CD8-positive, alpha-beta memory T cell (primary cell): ENCODE measurements around the gene ZNF343. TPM values are rescaled to one million over a fixed set of nuclear protein-coding genes. Genes with fewer than 3 reads are reported as not detected.

Source experiments
- CTCF ChIA-PET: fragments of 350-600 bp; sonication (Branson Sonifier 250); formaldehyde crosslinking; loops from one replicate; lab custom pipeline; 2021; ENCODE audit warnings: antibody characterized with exemption; lab: Charles Lee
- POLR2A ChIA-PET: fragments of 350-600 bp; sonication (Branson Sonifier 250); formaldehyde crosslinking; loops from one replicate; lab custom pipeline; 2021; ENCODE audit warnings: antibody characterized with exemption; lab: Charles Lee
- DNase-seq, 5 donors: peaks; one replicate each; pipeline versions ENCODE4 v3.0.0 to v3.0.0-alpha.2; 2020 to 2022; ENCODE audit warnings: mixed read lengths in 1 of 5
- H3K27ac ChIP-seq: one replicate; pipeline ENCODE4 v1.7.0; 2013; ENCODE audit warnings: low read depth, mild to moderate bottlenecking, low read length, moderate library complexity
- H3K27me3 ChIP-seq: 2 replicates; pipeline ENCODE4 v1.7.0; 2013; ENCODE audit warnings: low read length, mild to moderate bottlenecking; ENCODE audit not compliant: insufficient read depth, poor library complexity, severe bottlenecking
- H3K36me3 ChIP-seq: 2 replicates; pipeline ENCODE4 v1.7.0; 2013; ENCODE audit warnings: mild to moderate bottlenecking, low read length, moderate library complexity; ENCODE audit not compliant: insufficient read depth
- H3K4me1 ChIP-seq: 2 replicates; pipeline ENCODE4 v1.7.0; 2013; ENCODE audit warnings: mild to moderate bottlenecking, low read length, moderate library complexity; ENCODE audit not compliant: insufficient read depth
- H3K4me3 ChIP-seq: 2 replicates; pipeline ENCODE4 v1.7.0; 2013; ENCODE audit warnings: mild to moderate bottlenecking, low read length
- H3K9me3 ChIP-seq: 2 replicates; pipeline ENCODE4 v1.7.0; 2013; ENCODE audit warnings: mild to moderate bottlenecking, low read length
- H3K27ac Mint-ChIP-seq, 8 donors: one replicate each; pipeline ENCODE4 v1.8.0; 2020 to 2021; ENCODE audit warnings: mixed read lengths in 8 of 8, mild to moderate bottlenecking in 6 of 8, inconsistent platforms in 3 of 8, moderate library complexity in 3 of 8
- H3K27me3 Mint-ChIP-seq, 2 donors: one replicate each; pipeline ENCODE4 v1.8.0; 2020 to 2021; ENCODE audit warnings: mixed read lengths in 2 of 2, mild to moderate bottlenecking in 1 of 2, moderate library complexity in 1 of 2
- H3K36me3 Mint-ChIP-seq, 3 donors: one replicate each; pipeline ENCODE4 v1.8.0; 2020 to 2021; ENCODE audit warnings: mixed read lengths in 3 of 3, inconsistent platforms in 1 of 3, mild to moderate bottlenecking in 1 of 3
- H3K4me1 Mint-ChIP-seq, 3 donors: one replicate each; pipeline ENCODE4 v1.8.0; 2020 to 2021; ENCODE audit warnings: mixed read lengths in 3 of 3, inconsistent platforms in 1 of 3, mild to moderate bottlenecking in 1 of 3
- H3K4me3 Mint-ChIP-seq, 7 donors: one replicate each; pipeline ENCODE4 v1.8.0; 2020 to 2021; ENCODE audit warnings: mixed read lengths in 7 of 7, mild to moderate bottlenecking in 6 of 7, moderate library complexity in 4 of 7, inconsistent platforms in 2 of 7
- H3K9me3 Mint-ChIP-seq, 5 donors: one replicate each; pipeline ENCODE4 v1.8.0; 2020 to 2022; ENCODE audit warnings: mixed read lengths in 5 of 5, mild to moderate bottlenecking in 3 of 5, moderate library complexity in 2 of 5, inconsistent platforms in 1 of 5
- polyA plus RNA-seq: library from polyadenylated mRNA; unstranded; fragments of 300-500 nt; fragmentation: Illumina TruSeq; gene quantifications from one replicate; pipeline ENCODE4 v1.2.3, GENCODE V29; 2021
- total RNA-seq, 2 experiments: library from RNA; stranded (reverse); gene quantifications; one replicate each; pipeline ENCODE4 v1.2.3, GENCODE V29; 2021

ZNF343 gene
- total RNA-seq (10 to 100 TPM; 11.3 TPM), polyA plus RNA-seq (4.3 TPM)

GRCh38 chr20:2508631-2509467 lies at the start of gene ZNF343:
Gene ZNF343 (minus strand): TSS chr20:2508915. CDS start chr20:2493895, 15,020 bp downstream.
- peak; percentile 61 to 83 (median 78) for DNase-seq
- ChIA-PET CTCF (interaction anchor here (8.8 kb wide), 1 partner anchor 14 kb away, joined by 89 read pairs; no protein-coding TSS in a partner anchor), POLR2A (interaction anchor here (0.6 to 1.5 kb wide), 3 partner anchors 13 to 39 kb away, joined by 3 to 4 read pairs (median 4); partner anchors contain the start of gene SNRPB)
- Mint-ChIP-seq H3K36me3 (peaks cover 0 to 6% (median 2%) of the 10 kb centered on the region in 3 donors), H3K27me3 (peaks cover 6 to 29% of the 10 kb centered on the region in 2 donors), H3K4me1 (peaks cover 17 to 25% (median 18%) of the 10 kb centered on the region in 3 donors), H3K9me3 (no peaks in the 10 kb centered on the region), H3K27ac (peak within 1 kb of the TSS; percentile 77 to 99 (median 96)), H3K4me3 (peak within 1 kb of the TSS; percentile 90 to 100 (median 98))
- H3K36me3 ChIP-seq = no peaks in the 10 kb centered on the region
- no peaks in the 10 kb centered on the region for H3K27me3 ChIP-seq
- peaks cover 15% of the 10 kb centered on the region for H3K4me1 ChIP-seq
- H3K27ac ChIP-seq = peak within 1 kb of the TSS; percentile 74
- peak within 1 kb of the TSS; percentile 78 for H3K4me3 ChIP-seq
- H3K9me3 ChIP-seq = no peaks in the 10 kb centered on the region

DNA sequence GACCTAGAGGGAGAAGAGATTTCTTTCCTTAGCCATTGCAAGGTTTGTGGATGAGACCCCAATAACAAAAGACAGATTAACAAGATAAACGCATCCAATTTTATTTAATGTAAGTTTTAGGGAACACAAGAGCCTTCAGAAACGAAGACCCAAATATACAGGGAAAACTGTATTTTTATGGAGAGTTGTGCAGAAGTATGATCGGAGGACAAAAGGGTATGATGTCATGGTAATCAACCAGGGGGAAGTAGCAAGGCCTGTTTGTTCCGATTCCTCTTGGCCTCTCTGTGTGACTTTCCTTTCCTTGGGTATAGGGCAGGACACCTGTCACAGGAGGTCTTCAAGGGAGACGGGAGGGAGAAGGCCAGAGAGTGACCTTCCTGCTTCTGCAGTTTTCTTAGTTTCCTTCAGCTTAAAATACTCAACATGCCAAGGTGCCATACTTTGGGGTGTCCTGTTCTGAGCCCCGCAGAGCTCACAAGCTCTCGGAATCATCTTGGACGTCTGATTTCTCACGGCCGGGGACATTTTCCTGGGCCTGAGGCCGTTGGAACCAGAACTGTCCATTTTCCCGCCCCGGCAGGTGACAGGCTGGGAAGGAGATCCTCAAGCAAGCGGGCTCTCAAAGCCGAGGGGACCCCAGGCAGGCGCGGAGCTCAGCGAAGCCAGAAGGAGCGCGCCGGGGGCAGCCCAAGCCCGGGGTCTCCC lies 49.3 kb upstream of the ZNF343 start:
- DNase-seq = no peak
- H3K27me3 ChIP-seq = peaks cover 27% of the 10 kb centered on the region
- no peaks in the 10 kb centered on the region for H3K9me3 ChIP-seq
- peaks cover 0 to 2% (median 0%) of the 10 kb centered on the region in 5 donors for H3K9me3 Mint-ChIP-seq
- ChIA-PET CTCF (no interaction called here), POLR2A (no interaction called here)
- H3K36me3 Mint-ChIP-seq = peaks cover 0 to 4% (median 0%) of the 10 kb centered on the region in 3 donors
- H3K4me3 Mint-ChIP-seq = peak overlapping the region in 3 of 7 donors; percentile 19 to 56 (median 43)
- no peak overlapping the region for H3K27ac ChIP-seq
- peaks cover 29 to 73% of the 10 kb centered on the region in 2 donors for H3K27me3 Mint-ChIP-seq
- no peak overlapping the region for H3K4me3 ChIP-seq
- H3K4me1 ChIP-seq = no peaks in the 10 kb centered on the region
- peaks cover 0 to 5% (median 5%) of the 10 kb centered on the region in 3 donors for H3K4me1 Mint-ChIP-seq
- H3K36me3 ChIP-seq = no peaks in the 10 kb centered on the region
- H3K27ac Mint-ChIP-seq = no peak overlapping the region

DNA sequence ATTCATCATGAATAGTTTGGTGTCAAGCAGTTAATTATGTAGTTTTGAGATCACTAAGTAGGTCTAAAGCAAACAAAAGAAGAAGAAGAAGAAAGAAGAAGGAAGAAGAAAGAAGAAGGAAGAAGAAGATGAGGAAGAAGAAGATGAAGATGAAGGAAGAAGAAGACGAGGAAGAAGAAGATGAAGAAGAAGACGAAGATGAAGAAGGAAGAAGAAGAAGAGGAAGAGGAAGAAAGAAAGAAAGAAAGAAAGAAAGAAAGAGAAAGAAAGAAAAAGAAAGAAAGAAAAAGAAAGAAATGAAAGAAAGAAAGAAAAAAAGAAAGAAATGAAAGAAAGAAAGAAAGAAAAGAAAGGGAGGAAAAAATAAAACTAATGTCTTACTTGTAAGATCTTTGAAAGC lies 36.9 kb upstream of the ZNF343 start:
- no peak overlapping the region for H3K4me3 Mint-ChIP-seq
- H3K36me3 Mint-ChIP-seq = no peaks in the 10 kb centered on the region
- peaks cover 18 to 49% of the 10 kb centered on the region in 2 donors for H3K27me3 Mint-ChIP-seq
- no peak overlapping the region for H3K4me3 ChIP-seq
- H3K4me1 ChIP-seq = no peaks in the 10 kb centered on the region
- no peaks in the 10 kb centered on the region for H3K36me3 ChIP-seq
- no peaks in the 10 kb centered on the region for H3K4me1 Mint-ChIP-seq
- no peaks in the 10 kb centered on the region for H3K9me3 ChIP-seq
- CTCF ChIA-PET = no interaction called here
- H3K9me3 Mint-ChIP-seq = no peaks in the 10 kb centered on the region
- no peak overlapping the region for H3K27ac ChIP-seq
- H3K27ac Mint-ChIP-seq = no peak overlapping the region
- DNase-seq = no peak
- no peaks in the 10 kb centered on the region for H3K27me3 ChIP-seq
- POLR2A ChIA-PET = no interaction called here

GRCh38 chr20:2544211-2544610 lies 35.5 kb upstream of the ZNF343 start:
- Histone ChIP-seq H3K27me3 (no peaks in the 10 kb centered on the region), H3K27ac (no peak overlapping the region), H3K9me3 (no peaks in the 10 kb centered on the region), H3K36me3 (no peaks in the 10 kb centered on the region), H3K4me3 (no peak overlapping the region), H3K4me1 (no peaks in the 10 kb centered on the region)
- Mint-ChIP-seq H3K27me3 (peaks cover 18 to 46% of the 10 kb centered on the region in 2 donors), H3K36me3 (no peaks in the 10 kb centered on the region), H3K9me3 (no peaks in the 10 kb centered on the region), H3K27ac (no peak overlapping the region), H3K4me3 (no peak overlapping the region), H3K4me1 (no peaks in the 10 kb centered on the region)
- POLR2A ChIA-PET = no interaction called here
- CTCF ChIA-PET = no interaction called here
- DNase-seq = no peak

GRCh38 chr20:2542361-2542760 lies 33.6 kb upstream of the ZNF343 start:
- Histone ChIP-seq H3K4me3 (no peak overlapping the region), H3K36me3 (no peaks in the 10 kb centered on the region), H3K27ac (no peak overlapping the region), H3K4me1 (no peaks in the 10 kb centered on the region), H3K27me3 (no peaks in the 10 kb centered on the region), H3K9me3 (no peaks in the 10 kb centered on the region)
- Mint-ChIP-seq H3K27ac (no peak overlapping the region), H3K27me3 (peaks cover 21 to 58% of the 10 kb centered on the region in 2 donors), H3K4me3 (no peak overlapping the region), H3K4me1 (no peaks in the 10 kb centered on the region), H3K36me3 (no peaks in the 10 kb centered on the region), H3K9me3 (no peaks in the 10 kb centered on the region)
- POLR2A ChIA-PET = no interaction called here
- CTCF ChIA-PET = no interaction called here
- DNase-seq = no peak

- CTCF ChIA-PET = interaction anchor here (1.9 kb wide), 1 partner anchor 20 kb away, joined by 6 read pairs; no protein-coding TSS in a partner anchor
- POLR2A ChIA-PET = no interaction called here
These were observed 33.2 kb upstream of the ZNF343 start for GRCh38 chr20:2541940-2542339.

DNA sequence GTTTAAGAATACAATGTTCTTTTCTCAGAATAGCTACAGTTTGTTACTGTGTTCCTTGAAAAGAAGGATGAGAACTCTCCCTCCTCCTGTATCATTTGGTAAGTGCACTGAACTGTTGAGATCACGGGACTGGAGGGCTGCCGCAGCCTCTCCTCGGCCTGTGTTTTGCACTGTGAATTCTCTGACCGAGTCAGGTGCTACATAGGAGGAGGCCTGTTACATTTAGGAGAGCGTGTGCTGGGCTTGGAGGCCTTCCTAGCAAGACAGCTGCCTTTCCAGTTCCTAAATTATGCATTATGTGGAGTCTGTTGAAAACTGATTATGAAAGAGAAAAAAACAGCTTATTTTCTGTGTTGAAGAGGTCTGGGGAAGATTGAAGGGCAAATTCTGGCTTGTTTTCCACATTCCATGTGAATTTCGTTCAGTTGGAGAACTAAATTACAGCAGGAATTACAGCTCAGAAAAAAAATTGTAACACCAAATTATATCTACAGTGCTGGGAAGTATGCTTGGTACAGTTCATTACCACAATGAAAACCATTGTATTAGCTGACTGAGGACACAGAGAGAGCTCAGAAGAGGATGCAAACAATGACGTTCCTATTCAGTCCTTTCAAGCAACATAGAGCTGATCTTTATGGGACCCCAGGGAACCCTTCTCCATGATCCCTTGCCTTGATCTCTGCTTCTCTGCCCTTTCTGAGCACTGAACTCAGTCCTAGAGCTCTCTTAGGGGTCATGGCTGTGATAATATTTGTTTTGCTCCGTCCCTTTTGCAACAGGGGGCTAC lies 30.4 kb upstream of the ZNF343 start:
- H3K27me3 Mint-ChIP-seq = peaks cover 29 to 58% of the 10 kb centered on the region in 2 donors
- CTCF ChIA-PET = interaction anchor here (0.9 to 1.3 kb wide), 2 partner anchors 14 to 17 kb away, joined by 3 to 5 read pairs; no protein-coding TSS in a partner anchor

More at GRCh38 chr20:2541940-2542339, 33.2 kb upstream of the ZNF343 start:
- no peaks in the 10 kb centered on the region for H3K4me1 Mint-ChIP-seq
- no peak for DNase-seq
- no peaks in the 10 kb centered on the region for H3K36me3 ChIP-seq
- H3K27me3 ChIP-seq = no peaks in the 10 kb centered on the region
- no peaks in the 10 kb centered on the region for H3K36me3 Mint-ChIP-seq
- no peak overlapping the region for H3K27ac Mint-ChIP-seq
- peaks cover 21 to 62% of the 10 kb centered on the region in 2 donors for H3K27me3 Mint-ChIP-seq
- H3K27ac ChIP-seq = no peak overlapping the region
- H3K9me3 ChIP-seq = no peaks in the 10 kb centered on the region
- no peak overlapping the region for H3K4me3 ChIP-seq
- no peaks in the 10 kb centered on the region for H3K9me3 Mint-ChIP-seq
- H3K4me3 Mint-ChIP-seq = no peak overlapping the region
- H3K4me1 ChIP-seq = no peaks in the 10 kb centered on the region

More for the DNA sequence above, 30.4 kb upstream of the ZNF343 start:
- no peaks in the 10 kb centered on the region for H3K4me1 ChIP-seq
- no peaks in the 10 kb centered on the region for H3K9me3 ChIP-seq
- H3K4me1 Mint-ChIP-seq = no peaks in the 10 kb centered on the region
- H3K4me3 Mint-ChIP-seq = no peak overlapping the region
- DNase-seq = no peak
- no peak overlapping the region for H3K4me3 ChIP-seq
- no peaks in the 10 kb centered on the region for H3K36me3 Mint-ChIP-seq
- no peaks in the 10 kb centered on the region for H3K9me3 Mint-ChIP-seq
- POLR2A ChIA-PET = interaction anchor here (0.6 kb wide), 1 partner anchor 25 kb away, joined by 4 read pairs; no protein-coding TSS in a partner anchor
- no peaks in the 10 kb centered on the region for H3K27me3 ChIP-seq
- H3K27ac ChIP-seq = no peak overlapping the region
- H3K27ac Mint-ChIP-seq = peak overlapping the region in 1 of 8 donors; percentile 22
- H3K36me3 ChIP-seq = no peaks in the 10 kb centered on the region
